HepG2 (cell line): ENCODE data around the gene ZNF530. TPM values are rescaled to one million over a fixed set of nuclear protein-coding genes. Genes with fewer than 3 reads are reported as not detected.
A peak's percentile ranks its signal among the peaks of the same experiment; 100 is the strongest.

Source experiments
- CEBPB ChIP-seq: IDR thresholded peaks from 2 replicates; pipeline ENCODE4 v1.6.1; 2011; ENCODE audit warnings: low read depth, low read length, improper control_type of control experiment, borderline replicate concordance
- KLF16 ChIP-seq, 2 experiments: sonication (generic) in 1 of 2; formaldehyde crosslinking in 1 of 2; IDR thresholded peaks; 2 replicates each; pipeline versions ENCODE4 v1.6.1 to v1.8.0; 2016 to 2023; ENCODE audit warnings: missing genetic modification reagents in 2 of 2, missing compliant biosample characterization in 1 of 2
- MYC ChIP-seq: sonication (generic); formaldehyde crosslinking; IDR thresholded peaks from 2 replicates; pipeline ENCODE4 v1.9.0; 2021; ENCODE audit warnings: missing genetic modification reagents, borderline replicate concordance
- POGZ ChIP-seq: sonication (generic); formaldehyde crosslinking; IDR thresholded peaks from 2 replicates; pipeline ENCODE4 v1.4.0; 2020; ENCODE audit warnings: mild to moderate bottlenecking, missing genetic modification reagents
- REL ChIP-seq: sonication (generic); formaldehyde crosslinking; conservative IDR thresholded peaks from 2 replicates; pipeline ENCODE4 v1.8.0; 2022; ENCODE audit warnings: mild to moderate bottlenecking, missing genetic modification reagents, moderate library complexity
- SAP130 ChIP-seq: IDR thresholded peaks from 2 replicates; pipeline ENCODE4 v1.6.1; 2016; ENCODE audit warnings: low read depth
- SMAD1 ChIP-seq: sonication (generic); formaldehyde crosslinking; IDR thresholded peaks from 2 replicates; pipeline ENCODE4 v1.4.0; 2020; ENCODE audit warnings: missing genetic modification reagents, low read depth, mild to moderate bottlenecking, borderline replicate concordance
- SMAD9 ChIP-seq: sonication (generic); formaldehyde crosslinking; IDR thresholded peaks from 2 replicates; pipeline ENCODE4 v1.5.1; 2020; ENCODE audit warnings: mild to moderate bottlenecking, missing genetic modification reagents
- SP1 ChIP-seq, 2 experiments: fragments of 450-650 bp in 1 of 2; sonication (generic) in 1 of 2; formaldehyde crosslinking in 1 of 2; IDR thresholded peaks; 2 replicates each; pipeline versions ENCODE4 v1.4.0 to v1.6.1; 2016 to 2020; ENCODE audit warnings: missing genetic modification reagents in 1 of 2
- SRSF4 ChIP-seq: fragments of 200-400 bp; formaldehyde crosslinking; IDR thresholded peaks from one replicate; pipeline ENCODE4 v1.6.1; 2018; ENCODE audit warnings: mild to moderate bottlenecking, low read depth, low read length, moderate library complexity; ENCODE audit not compliant: poor library complexity, severe bottlenecking
- TEAD3 ChIP-seq: optimal IDR thresholded peaks from 2 replicates; pipeline ENCODE3; 2016; ENCODE audit warnings: borderline replicate concordance
- YEATS4 ChIP-seq: sonication (generic); formaldehyde crosslinking; IDR thresholded peaks from 2 replicates; pipeline ENCODE4 v1.4.0; 2020; ENCODE audit warnings: missing genetic modification reagents, borderline replicate concordance
- ZNF256 ChIP-seq: sonication (generic); formaldehyde crosslinking; conservative IDR thresholded peaks from 2 replicates; pipeline ENCODE4 v1.4.0; 2020; ENCODE audit warnings: missing genetic modification reagents
- ZNF30 ChIP-seq: sonication (generic); formaldehyde crosslinking; IDR thresholded peaks from 2 replicates; pipeline ENCODE4 v1.5.0; 2020; ENCODE audit warnings: mild to moderate bottlenecking, missing genetic modification reagents
- ZNF772 ChIP-seq: sonication (generic); formaldehyde crosslinking; IDR thresholded peaks from 2 replicates; pipeline ENCODE4 v1.5.0; 2020; ENCODE audit warnings: mild to moderate bottlenecking, missing genetic modification reagents
- ZSCAN22 ChIP-seq: sonication (generic); formaldehyde crosslinking; IDR thresholded peaks from 2 replicates; pipeline ENCODE4 v1.4.0; 2020; ENCODE audit warnings: mild to moderate bottlenecking, missing genetic modification reagents
- polyA plus RNA-seq, 8 experiments: library from polyadenylated mRNA; depleted of rRNA in 3 of 8; stranded (reverse) in 7 of 8; unstranded in 1 of 8; fragments of >200 nt; fragmentation: Illumina TruSeq in 4 of 8; extraction: Trizol in 4 of 8; gene quantifications; 2 replicates each; pipeline versions ENCODE4 v1.2.1 to v1.2.3, GENCODE V29; 2011 to 2016; ENCODE audit warnings: low read depth in 4 of 8, missing spikeins in 1 of 8, mixed read lengths in 1 of 8; ENCODE audit not compliant: insufficient read depth in 1 of 8
- total RNA-seq, 5 experiments: library from RNA; depleted of rRNA; stranded (reverse); fragments of >200 nt; fragmentation: Illumina TruSeq; extraction: Trizol; gene quantifications; 2 replicates each; pipeline ENCODE4 v1.2.3, GENCODE V29; 2016; ENCODE audit warnings: low read depth in 1 of 5
- TF ChIP-seq, protein P1 (sequence below), 2 experiments: fragments of 450-650 bp in 1 of 2; sonication (generic) in 1 of 2; formaldehyde crosslinking in 1 of 2; IDR thresholded peaks; 2 replicates each; pipeline versions ENCODE4 v1.6.1 to v1.8.0; 2016 to 2022; ENCODE audit warnings: antibody characterized with exemption in 1 of 2, mild to moderate bottlenecking in 1 of 2, missing genetic modification reagents in 1 of 2
- TF ChIP-seq, protein P2 (sequence below): sonication (generic); formaldehyde crosslinking; IDR thresholded peaks from 2 replicates; pipeline ENCODE4 v1.5.0; 2020; ENCODE audit warnings: missing genetic modification reagents
- TF ChIP-seq, protein P3 (sequence below): IDR thresholded peaks from 2 replicates; pipeline ENCODE4 v1.6.1; 2016; ENCODE audit warnings: missing genetic modification reagents, missing compliant biosample characterization

Gene ZNF530
- total and polyA plus RNA-seq, 2 of the 13 experiments (the other 11 are each of a cell fraction or from before 2014, with no cell fraction given), result 1.1 to 7.8 TPM

DNA sequence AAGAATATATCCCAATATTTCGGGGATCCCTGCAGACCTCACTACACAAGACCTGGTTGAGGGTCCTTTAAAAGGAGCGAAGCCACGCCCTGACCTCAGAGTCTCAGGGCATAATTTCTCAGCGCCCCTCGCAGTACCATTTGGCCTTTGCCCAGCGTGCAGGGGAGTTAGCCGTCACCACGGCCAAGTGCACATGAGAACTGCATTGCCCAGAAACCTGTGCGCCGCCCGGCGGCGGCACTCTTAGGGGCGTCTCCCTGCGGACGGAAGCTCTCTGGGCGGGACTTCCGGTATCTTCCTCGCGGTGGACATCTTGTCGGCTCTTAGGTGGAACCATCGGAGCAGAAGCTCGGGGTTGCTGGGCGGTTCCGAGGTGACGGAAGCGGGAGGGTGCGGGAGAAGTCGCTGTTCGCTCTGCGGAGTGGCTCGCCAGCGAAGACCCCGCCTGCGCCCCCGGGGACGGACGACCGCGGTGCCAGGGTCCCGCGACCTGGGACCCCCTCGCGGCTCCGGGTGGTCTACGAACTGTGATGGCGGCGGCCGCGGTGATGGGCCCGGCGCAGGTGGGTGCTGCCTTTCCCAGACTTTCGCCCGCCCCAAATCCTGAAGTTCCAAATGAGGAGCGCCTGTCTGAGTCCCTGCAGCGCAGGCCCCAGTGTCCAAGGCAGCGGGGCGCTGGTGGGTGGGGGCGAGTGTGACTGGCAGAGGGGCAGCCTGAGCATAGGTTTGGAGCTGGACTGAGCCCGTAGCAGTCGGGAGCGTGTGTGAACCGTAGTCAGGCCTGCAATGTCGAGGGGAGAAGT lies 14.5 kb downstream of the ZNF530 start, which contains the start of gene ZNF134 (continued):
- TF ChIP-seq, protein P1, sequence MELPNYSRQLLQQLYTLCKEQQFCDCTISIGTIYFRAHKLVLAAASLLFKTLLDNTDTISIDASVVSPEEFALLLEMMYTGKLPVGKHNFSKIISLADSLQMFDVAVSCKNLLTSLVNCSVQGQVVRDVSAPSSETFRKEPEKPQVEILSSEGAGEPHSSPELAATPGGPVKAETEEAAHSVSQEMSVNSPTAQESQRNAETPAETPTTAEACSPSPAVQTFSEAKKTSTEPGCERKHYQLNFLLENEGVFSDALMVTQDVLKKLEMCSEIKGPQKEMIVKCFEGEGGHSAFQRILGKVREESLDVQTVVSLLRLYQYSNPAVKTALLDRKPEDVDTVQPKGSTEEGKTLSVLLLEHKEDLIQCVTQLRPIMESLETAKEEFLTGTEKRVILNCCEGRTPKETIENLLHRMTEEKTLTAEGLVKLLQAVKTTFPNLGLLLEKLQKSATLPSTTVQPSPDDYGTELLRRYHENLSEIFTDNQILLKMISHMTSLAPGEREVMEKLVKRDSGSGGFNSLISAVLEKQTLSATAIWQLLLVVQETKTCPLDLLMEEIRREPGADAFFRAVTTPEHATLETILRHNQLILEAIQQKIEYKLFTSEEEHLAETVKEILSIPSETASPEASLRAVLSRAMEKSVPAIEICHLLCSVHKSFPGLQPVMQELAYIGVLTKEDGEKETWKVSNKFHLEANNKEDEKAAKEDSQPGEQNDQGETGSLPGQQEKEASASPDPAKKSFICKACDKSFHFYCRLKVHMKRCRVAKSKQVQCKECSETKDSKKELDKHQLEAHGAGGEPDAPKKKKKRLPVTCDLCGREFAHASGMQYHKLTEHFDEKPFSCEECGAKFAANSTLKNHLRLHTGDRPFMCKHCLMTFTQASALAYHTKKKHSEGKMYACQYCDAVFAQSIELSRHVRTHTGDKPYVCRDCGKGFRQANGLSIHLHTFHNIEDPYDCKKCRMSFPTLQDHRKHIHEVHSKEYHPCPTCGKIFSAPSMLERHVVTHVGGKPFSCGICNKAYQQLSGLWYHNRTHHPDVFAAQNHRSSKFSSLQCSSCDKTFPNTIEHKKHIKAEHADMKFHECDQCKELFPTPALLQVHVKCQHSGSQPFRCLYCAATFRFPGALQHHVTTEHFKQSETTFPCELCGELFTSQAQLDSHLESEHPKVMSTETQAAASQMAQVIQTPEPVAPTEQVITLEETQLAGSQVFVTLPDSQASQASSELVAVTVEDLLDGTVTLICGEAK (IDR thresholded peaks at IDR 0.05), result peak; percentile 64
- TF ChIP-seq, protein P1 (CRISPR knock-in tag; IDR thresholded peaks at IDR 0.05), result 0 out of 2 replicates have a peak, but pooled peaks have one; percentile 22
- TF ChIP-seq ZSCAN22 (peak; percentile 56; the same call in 1 of the 2 replicates), KLF16 (CRISPR knock-in tag; IDR thresholded peaks at IDR 0.05) (peak in 1 of 2 experiments; percentile 69; a peak in 1 of 4 replicates), MYC (peak; percentile 61; the same call in 1 of the 2 replicates), POGZ (CRISPR knock-in tag) (peak; percentile 66), ZNF30 (CRISPR knock-in tag) (0 out of 2 replicates have a peak, but pooled peaks have one; percentile 35), SAP130 (CRISPR knock-in tag) (peak; percentile 93), CEBPB (no peak), ZNF256 (CRISPR knock-in tag) (peak; percentile 62), SRSF4 (no peak), SMAD9 (no peak), TEAD3 (CRISPR knock-in tag) (peak; percentile 67), YEATS4 (CRISPR knock-in tag) (peak; percentile 80), ZNF772 (CRISPR knock-in tag) (peak; percentile 82; the same call in 1 of the 2 replicates), SMAD1 (CRISPR knock-in tag) (no peak), REL (CRISPR knock-in tag) (no peak), SP1 (IDR thresholded peaks at IDR 0.05) (no peak), SP1 (CRISPR knock-in tag; IDR thresholded peaks at IDR 0.05) (peak; percentile 66)
- TF ChIP-seq, protein P2, sequence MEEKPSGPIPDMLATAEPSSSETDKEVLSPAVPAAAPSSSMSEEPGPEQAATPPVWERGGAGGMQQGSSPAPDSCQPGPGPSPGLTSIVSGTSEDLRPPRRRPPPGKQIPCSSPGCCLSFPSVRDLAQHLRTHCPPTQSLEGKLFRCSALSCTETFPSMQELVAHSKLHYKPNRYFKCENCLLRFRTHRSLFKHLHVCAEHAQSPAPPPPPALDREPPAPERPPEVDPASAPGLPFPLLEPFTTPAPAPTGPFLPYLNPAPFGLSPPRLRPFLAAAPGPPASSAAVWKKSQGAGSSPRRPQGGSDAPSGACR (CRISPR knock-in tag), result peak; percentile 76; the same call in 1 of the 2 replicates
- TF ChIP-seq, protein P3, sequence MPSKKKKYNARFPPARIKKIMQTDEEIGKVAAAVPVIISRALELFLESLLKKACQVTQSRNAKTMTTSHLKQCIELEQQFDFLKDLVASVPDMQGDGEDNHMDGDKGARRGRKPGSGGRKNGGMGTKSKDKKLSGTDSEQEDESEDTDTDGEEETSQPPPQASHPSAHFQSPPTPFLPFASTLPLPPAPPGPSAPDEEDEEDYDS (CRISPR knock-in tag), result peak; percentile 53; the same call in 1 of the 2 replicates
